ENCODE results near the gene NRL. TPM values are rescaled to one million over a fixed set of nuclear protein-coding genes. Genes with fewer than 3 reads are reported as not detected.

NRL gene
- total RNA-seq, 1 donor from 2014 or later = 0.48 TPM

- TF ChIP-seq CTCF (IDR thresholded peaks at IDR 0.05; ENCODE audit: insufficient read depth, low read depth, low read length) (no peak), EZH2 (IDR thresholded peaks at IDR 0.05; ENCODE audit: insufficient read depth, low read length) (no peak)
- Histone ChIP-seq H3K27ac (ENCODE audit: low read depth, low read length) (no peak overlapping the region), H3K4me2 (ENCODE audit: low read length) (no peak overlapping the region), H3K27me3 (ENCODE audit: insufficient read depth, low read length) (no peaks in the 10 kb centered on the region), H3K79me2 (ENCODE audit: insufficient read depth, low read length) (peaks cover 7% of the 10 kb centered on the region), H4K20me1 (ENCODE audit: insufficient read depth, low read length) (no peaks in the 10 kb centered on the region), H3K4me3 (ENCODE audit: insufficient read depth, low read depth, low read length) (no peak overlapping the region), H3K9me3 (ENCODE audit: insufficient read depth, low read depth, low read length) (no peaks in the 10 kb centered on the region), H3K36me3 (ENCODE audit: insufficient read depth, low read length) (peaks cover 30% of the 10 kb centered on the region), H2AFZ (ENCODE audit: low read depth, low read length) (no peak overlapping the region), H3K9ac (ENCODE audit: low read length) (no peak overlapping the region), H3K4me1 (ENCODE audit: insufficient read depth, low read length) (peaks cover 8% of the 10 kb centered on the region)
- FAIRE-seq = no peak
- Mint-ChIP-seq H3K27ac (ENCODE audit: unreplicated experiment) (no peak overlapping the region), H3K36me3 (ENCODE audit: low read depth, unreplicated experiment) (peaks cover 36% of the 10 kb centered on the region), H3K4me3 (ENCODE audit: unreplicated experiment) (no peak overlapping the region), H3K4me1 (ENCODE audit: low read depth, unreplicated experiment) (peaks cover 8% of the 10 kb centered on the region), H3K9me3 (ENCODE audit: unreplicated experiment) (no peaks in the 10 kb centered on the region), H3K27me3 (ENCODE audit: low read depth, unreplicated experiment) (no peaks in the 10 kb centered on the region)
- DNase-seq (ENCODE audit: low read depth) = no peak
Observed at GRCh38 chr14:24119691-24120090, 4.9 kb upstream of the NRL start.

GRCh38 chr14:24117179-24117578, 2.4 kb upstream of the NRL start:
- Mint-ChIP-seq H3K9me3 (ENCODE audit: unreplicated experiment) (no peaks in the 10 kb centered on the region), H3K36me3 (ENCODE audit: low read depth, unreplicated experiment) (peaks cover 23% of the 10 kb centered on the region), H3K4me1 (ENCODE audit: low read depth, unreplicated experiment) (peaks cover 8% of the 10 kb centered on the region), H3K27me3 (ENCODE audit: low read depth, unreplicated experiment) (no peaks in the 10 kb centered on the region), H3K27ac (ENCODE audit: unreplicated experiment) (no peak overlapping the region), H3K4me3 (ENCODE audit: unreplicated experiment) (no peak overlapping the region)
- TF ChIP-seq CTCF (IDR thresholded peaks at IDR 0.05; ENCODE audit: insufficient read depth, low read depth, low read length) (no peak), EZH2 (IDR thresholded peaks at IDR 0.05; ENCODE audit: insufficient read depth, low read length) (no peak)
- FAIRE-seq (no peak), DNase-seq (ENCODE audit: low read depth) (no peak)
- H3K79me2 ChIP-seq (ENCODE audit: insufficient read depth, low read length) = peaks cover 7% of the 10 kb centered on the region
- no peaks in the 10 kb centered on the region for H3K9me3 ChIP-seq (ENCODE audit: insufficient read depth, low read depth, low read length)
- H4K20me1 ChIP-seq (ENCODE audit: insufficient read depth, low read length) = no peaks in the 10 kb centered on the region
- no peak overlapping the region for H3K9ac ChIP-seq (ENCODE audit: low read length)
- H2AFZ ChIP-seq (ENCODE audit: low read depth, low read length) = no peak overlapping the region
- H3K4me1 ChIP-seq (ENCODE audit: insufficient read depth, low read length) = peaks cover 13% of the 10 kb centered on the region
- H3K4me3 ChIP-seq (ENCODE audit: insufficient read depth, low read depth, low read length) = no peak overlapping the region
- H3K36me3 ChIP-seq (ENCODE audit: insufficient read depth, low read length) = peaks cover 30% of the 10 kb centered on the region
- no peak overlapping the region for H3K27ac ChIP-seq (ENCODE audit: low read depth, low read length)
- H3K27me3 ChIP-seq (ENCODE audit: insufficient read depth, low read length) = no peaks in the 10 kb centered on the region
- no peak overlapping the region for H3K4me2 ChIP-seq (ENCODE audit: low read length)

DNA sequence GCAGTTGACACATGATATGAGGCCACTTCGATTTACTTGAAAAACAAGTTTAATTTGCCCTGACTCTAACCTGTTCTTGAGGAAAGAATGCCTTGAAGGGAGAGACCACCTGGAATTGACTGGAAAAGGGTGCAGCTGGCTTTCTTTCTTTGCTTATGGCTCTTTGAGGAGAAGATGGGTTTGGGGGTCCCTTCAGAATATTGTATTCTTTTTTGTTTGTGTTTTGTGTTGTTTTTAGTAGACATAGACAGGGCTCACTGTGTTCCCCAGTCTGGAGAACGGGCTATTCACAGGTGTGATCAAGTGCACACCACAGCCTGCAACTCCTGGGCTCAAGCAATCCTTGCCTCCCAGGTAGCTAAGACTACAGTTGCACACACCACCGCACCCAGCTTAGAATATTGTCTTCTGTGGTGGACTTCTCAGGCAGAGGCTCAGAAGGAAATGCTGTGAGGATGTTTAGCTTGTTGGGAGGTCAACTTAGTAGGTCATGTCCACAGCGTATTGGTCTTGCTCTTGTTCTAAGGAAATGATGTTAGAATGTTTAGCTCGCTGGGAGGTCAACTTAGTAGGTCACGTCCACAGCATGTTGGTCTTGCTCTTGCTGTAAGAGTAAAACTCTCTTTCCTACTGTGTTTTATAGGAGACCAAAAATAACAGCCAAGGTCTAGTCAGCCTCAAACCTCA, 1.5 kb upstream of the NRL start:
- H3K27me3 ChIP-seq (ENCODE audit: insufficient read depth, low read length) = no peaks in the 10 kb centered on the region
- H2AFZ ChIP-seq (ENCODE audit: low read depth, low read length) = no peak overlapping the region
- Mint-ChIP-seq H3K36me3 (ENCODE audit: low read depth, unreplicated experiment) (peaks cover 23% of the 10 kb centered on the region), H3K4me1 (ENCODE audit: low read depth, unreplicated experiment) (peaks cover 8% of the 10 kb centered on the region), H3K4me3 (ENCODE audit: unreplicated experiment) (peak overlapping the region; percentile 94), H3K27ac (ENCODE audit: unreplicated experiment) (no peak overlapping the region), H3K27me3 (ENCODE audit: low read depth, unreplicated experiment) (no peaks in the 10 kb centered on the region), H3K9me3 (ENCODE audit: unreplicated experiment) (no peaks in the 10 kb centered on the region)
- peaks cover 25% of the 10 kb centered on the region for H3K36me3 ChIP-seq (ENCODE audit: insufficient read depth, low read length)
- H3K4me3 ChIP-seq (ENCODE audit: insufficient read depth, low read depth, low read length) = no peak overlapping the region
- H3K9ac ChIP-seq (ENCODE audit: low read length) = peak overlapping the region; percentile 93
- peaks cover 13% of the 10 kb centered on the region for H3K4me1 ChIP-seq (ENCODE audit: insufficient read depth, low read length)
- no peak for DNase-seq (ENCODE audit: low read depth)
- no peak overlapping the region for H3K27ac ChIP-seq (ENCODE audit: low read depth, low read length)
- H3K4me2 ChIP-seq (ENCODE audit: low read length) = peak overlapping the region; percentile 97
- peaks cover 7% of the 10 kb centered on the region for H3K79me2 ChIP-seq (ENCODE audit: insufficient read depth, low read length)
- no peak for FAIRE-seq
- H3K9me3 ChIP-seq (ENCODE audit: insufficient read depth, low read depth, low read length) = no peaks in the 10 kb centered on the region
- H4K20me1 ChIP-seq (ENCODE audit: insufficient read depth, low read length) = no peaks in the 10 kb centered on the region
- TF ChIP-seq EZH2 (IDR thresholded peaks at IDR 0.05; ENCODE audit: insufficient read depth, low read length) (no peak), CTCF (IDR thresholded peaks at IDR 0.05; ENCODE audit: insufficient read depth, low read depth, low read length) (no peak)
